ENCODE data around the gene JPH4. TPM values are rescaled to one million over a fixed set of nuclear protein-coding genes. Genes with fewer than 3 reads are reported as not detected.

Gene JPH4
- total RNA-seq, 2 experiments from 2014 or later = not detected

- ATAC-seq = no peak
- CTCF ChIA-PET = interaction anchor here (2.6 kb wide), 1 partner anchor 28 kb away, joined by 7 read pairs; no protein-coding TSS in a partner anchor
- no peaks in the 10 kb centered on the region for H3K9me3 Mint-ChIP-seq (ENCODE audit: insufficient read depth)
These were observed 45.9 kb downstream of the JPH4 start for GRCh38 chr14:23532658-23533057.

GRCh38 chr14:23531391-23531790 lies 47.2 kb downstream of the JPH4 start:
- Mint-ChIP-seq H3K27ac (no peak overlapping the region), H3K36me3 (ENCODE audit: low read depth) (no peaks in the 10 kb centered on the region), H3K4me3 (no peak overlapping the region), H3K27me3 (ENCODE audit: low read depth) (no peaks in the 10 kb centered on the region), H3K4me1 (ENCODE audit: low read depth) (peaks cover 8% of the 10 kb centered on the region), H3K9me3 (ENCODE audit: insufficient read depth) (no peaks in the 10 kb centered on the region)
- CTCF ChIA-PET = interaction anchor here (1.5 to 1.9 kb wide), 3 partner anchors 14 to 32 kb away, joined by 4 to 5 read pairs (median 4); no protein-coding TSS in a partner anchor
- POLR2A ChIA-PET = no interaction called here
- no peak for ATAC-seq
- no peak for DNase-seq

More at GRCh38 chr14:23532658-23533057, 45.9 kb downstream of the JPH4 start:
- H3K4me3 Mint-ChIP-seq = no peak overlapping the region
- DNase-seq = no peak
- no peak overlapping the region for H3K27ac Mint-ChIP-seq
- no peaks in the 10 kb centered on the region for H3K36me3 Mint-ChIP-seq (ENCODE audit: low read depth)
- POLR2A ChIA-PET = interaction anchor here (0.6 kb wide), 1 partner anchor 12 kb away, joined by 3 read pairs; no protein-coding TSS in a partner anchor
- H3K27me3 Mint-ChIP-seq (ENCODE audit: low read depth) = no peaks in the 10 kb centered on the region
- peaks cover 8% of the 10 kb centered on the region for H3K4me1 Mint-ChIP-seq (ENCODE audit: low read depth)

GRCh38 chr14:23530375-23531055 lies 48.1 kb downstream of the JPH4 start:
- no peak overlapping the region for H3K4me3 Mint-ChIP-seq
- ChIA-PET POLR2A (interaction anchor here (0.6 kb wide), 1 partner anchor 66 kb away, joined by 3 read pairs; no protein-coding TSS in a partner anchor), CTCF (interaction anchor here (0.9 to 1.9 kb wide), 5 partner anchors 9 to 48 kb away, joined by 3 to 6 read pairs (median 4); no protein-coding TSS in a partner anchor)
- ATAC-seq (no peak), DNase-seq (no peak)
- no peaks in the 10 kb centered on the region for H3K27me3 Mint-ChIP-seq (ENCODE audit: low read depth)
- H3K4me1 Mint-ChIP-seq (ENCODE audit: low read depth) = peaks cover 8% of the 10 kb centered on the region
- H3K36me3 Mint-ChIP-seq (ENCODE audit: low read depth) = no peaks in the 10 kb centered on the region
- H3K9me3 Mint-ChIP-seq (ENCODE audit: insufficient read depth) = no peaks in the 10 kb centered on the region
- H3K27ac Mint-ChIP-seq = peak overlapping the region; percentile 14

GRCh38 chr14:23529016-23529415 lies 49.6 kb downstream of the JPH4 start:
- POLR2A ChIA-PET = interaction anchor here (0.9 kb wide), 1 partner anchor 11 kb away, joined by 3 read pairs; no protein-coding TSS in a partner anchor
- Mint-ChIP-seq H3K4me3 (no peak overlapping the region), H3K27ac (no peak overlapping the region), H3K4me1 (ENCODE audit: low read depth) (peaks cover 8% of the 10 kb centered on the region), H3K9me3 (ENCODE audit: insufficient read depth) (no peaks in the 10 kb centered on the region), H3K27me3 (ENCODE audit: low read depth) (no peaks in the 10 kb centered on the region), H3K36me3 (ENCODE audit: low read depth) (no peaks in the 10 kb centered on the region)
- DNase-seq (no peak), ATAC-seq (no peak)
- CTCF ChIA-PET = interaction anchor here (1.5 kb wide), 1 partner anchor 11 kb away, joined by 3 read pairs; no protein-coding TSS in a partner anchor

GRCh38 chr14:23528555-23528954 lies 50.0 kb downstream of the JPH4 start:
- Mint-ChIP-seq H3K9me3 (ENCODE audit: insufficient read depth) (no peaks in the 10 kb centered on the region), H3K27ac (no peak overlapping the region), H3K4me1 (ENCODE audit: low read depth) (peaks cover 8% of the 10 kb centered on the region), H3K36me3 (ENCODE audit: low read depth) (no peaks in the 10 kb centered on the region), H3K4me3 (no peak overlapping the region), H3K27me3 (ENCODE audit: low read depth) (no peaks in the 10 kb centered on the region)
- DNase-seq (no peak), ATAC-seq (no peak)
- POLR2A ChIA-PET = interaction anchor here (0.6 to 0.9 kb wide), 2 partner anchors 12 to 335 kb away, joined by 3 read pairs; no protein-coding TSS in a partner anchor
- CTCF ChIA-PET = interaction anchor here (1.1 to 1.5 kb wide), 2 partner anchors 10 to 12 kb away, joined by 3 read pairs; no protein-coding TSS in a partner anchor

GRCh38 chr14:23525611-23526010 lies 53.0 kb downstream of the JPH4 start:
- H3K9me3 Mint-ChIP-seq (ENCODE audit: insufficient read depth) = no peaks in the 10 kb centered on the region
- H3K36me3 Mint-ChIP-seq (ENCODE audit: low read depth) = no peaks in the 10 kb centered on the region
- ChIA-PET CTCF (no interaction called here), POLR2A (no interaction called here)
- no peak overlapping the region for H3K4me3 Mint-ChIP-seq
- ATAC-seq = no peak
- H3K4me1 Mint-ChIP-seq (ENCODE audit: low read depth) = peaks cover 2% of the 10 kb centered on the region
- no peak for DNase-seq
- H3K27ac Mint-ChIP-seq = no peak overlapping the region
- H3K27me3 Mint-ChIP-seq (ENCODE audit: low read depth) = no peaks in the 10 kb centered on the region

GRCh38 chr14:23524954-23525353 lies 53.6 kb downstream of the JPH4 start:
- ChIA-PET POLR2A (no interaction called here), CTCF (no interaction called here)
- no peaks in the 10 kb centered on the region for H3K36me3 Mint-ChIP-seq (ENCODE audit: low read depth)
- no peaks in the 10 kb centered on the region for H3K27me3 Mint-ChIP-seq (ENCODE audit: low read depth)
- ATAC-seq (no peak), DNase-seq (no peak)
- H3K4me3 Mint-ChIP-seq = no peak overlapping the region
- H3K27ac Mint-ChIP-seq = no peak overlapping the region
- H3K4me1 Mint-ChIP-seq (ENCODE audit: low read depth) = no peaks in the 10 kb centered on the region
- H3K9me3 Mint-ChIP-seq (ENCODE audit: insufficient read depth) = no peaks in the 10 kb centered on the region

- Mint-ChIP-seq H3K4me1 (ENCODE audit: low read depth) (no peaks in the 10 kb centered on the region), H3K4me3 (no peak overlapping the region), H3K27me3 (ENCODE audit: low read depth) (no peaks in the 10 kb centered on the region), H3K27ac (no peak overlapping the region), H3K36me3 (ENCODE audit: low read depth) (no peaks in the 10 kb centered on the region), H3K9me3 (ENCODE audit: insufficient read depth) (no peaks in the 10 kb centered on the region)
- ChIA-PET CTCF (no interaction called here), POLR2A (no interaction called here)
- no peak for DNase-seq
- ATAC-seq = no peak
These were observed 55.2 kb downstream of the JPH4 start for GRCh38 chr14:23523229-23524016.

GRCh38 chr14:23522643-23523198 lies 55.9 kb downstream of the JPH4 start:
- CTCF ChIA-PET = no interaction called here
- Mint-ChIP-seq H3K27ac (no peak overlapping the region), H3K4me1 (ENCODE audit: low read depth) (no peaks in the 10 kb centered on the region)

GRCh38 chr14:23521785-23522640 lies 56.6 kb downstream of the JPH4 start:
- no peak for ATAC-seq
- ChIA-PET CTCF (no interaction called here), POLR2A (no interaction called here)
- Mint-ChIP-seq H3K27me3 (ENCODE audit: low read depth) (no peaks in the 10 kb centered on the region), H3K9me3 (ENCODE audit: insufficient read depth) (no peaks in the 10 kb centered on the region), H3K4me1 (ENCODE audit: low read depth) (no peaks in the 10 kb centered on the region), H3K4me3 (no peak overlapping the region), H3K36me3 (ENCODE audit: low read depth) (no peaks in the 10 kb centered on the region), H3K27ac (no peak overlapping the region)
- DNase-seq = no peak

More at GRCh38 chr14:23522643-23523198, 55.9 kb downstream of the JPH4 start:
- Mint-ChIP-seq H3K9me3 (ENCODE audit: insufficient read depth) (no peaks in the 10 kb centered on the region), H3K36me3 (ENCODE audit: low read depth) (no peaks in the 10 kb centered on the region), H3K4me3 (no peak overlapping the region), H3K27me3 (ENCODE audit: low read depth) (no peaks in the 10 kb centered on the region)
- DNase-seq (no peak), ATAC-seq (no peak)
- POLR2A ChIA-PET = no interaction called here

- H3K4me3 Mint-ChIP-seq = no peak overlapping the region
- ChIA-PET CTCF (interaction anchor here (0.8 kb wide), 1 partner anchor 192 kb away, joined by 3 read pairs; no protein-coding TSS in a partner anchor), POLR2A (no interaction called here)
- DNase-seq = no peak
- no peaks in the 10 kb centered on the region for H3K9me3 Mint-ChIP-seq (ENCODE audit: insufficient read depth)
- H3K27me3 Mint-ChIP-seq (ENCODE audit: low read depth) = no peaks in the 10 kb centered on the region
- ATAC-seq = no peak
- H3K27ac Mint-ChIP-seq = no peak overlapping the region
- no peaks in the 10 kb centered on the region for H3K4me1 Mint-ChIP-seq (ENCODE audit: low read depth)
- no peaks in the 10 kb centered on the region for H3K36me3 Mint-ChIP-seq (ENCODE audit: low read depth)
These were observed 57.6 kb downstream of the JPH4 start for GRCh38 chr14:23520899-23521533.

Measured in activated CD8-positive, alpha-beta T cell treated with anti-CD3 and anti-CD28 coated beads, Interleukin-2, amount 10 ng/mL, durations not matched to agents 7 days and 5 days (primary cell).